SK-MEL-5 (cell line): Measurements from ENCODE around the gene PCBP3. TPM values are rescaled to one million over a fixed set of nuclear protein-coding genes. Genes with fewer than 3 reads are reported as not detected.

Experiments
- DNase-seq: peaks from one replicate; pipeline ENCODE4 v3.0.0-alpha.2; 2016; ENCODE audit warnings: low read depth, low spot score
- in situ Hi-C: cut with HindIII; loops from 2 replicates; pipeline ENCODE4 v1.10.0; 2016; ENCODE audit warnings: low sequenced_read_pairs, high pct_unique_total_duplicates, low pct_unique_long_range_greater_than_20kb
- total RNA-seq: library from RNA; depleted of rRNA; stranded (reverse); fragments of >200 nt; shearing (Covaris generic); gene quantifications from 2 replicates; pipeline ENCODE4 v1.2.3, GENCODE V29; 2014

PCBP3 gene
- total RNA-seq, 1 experiment from 2014 or later: not detected

DNA sequence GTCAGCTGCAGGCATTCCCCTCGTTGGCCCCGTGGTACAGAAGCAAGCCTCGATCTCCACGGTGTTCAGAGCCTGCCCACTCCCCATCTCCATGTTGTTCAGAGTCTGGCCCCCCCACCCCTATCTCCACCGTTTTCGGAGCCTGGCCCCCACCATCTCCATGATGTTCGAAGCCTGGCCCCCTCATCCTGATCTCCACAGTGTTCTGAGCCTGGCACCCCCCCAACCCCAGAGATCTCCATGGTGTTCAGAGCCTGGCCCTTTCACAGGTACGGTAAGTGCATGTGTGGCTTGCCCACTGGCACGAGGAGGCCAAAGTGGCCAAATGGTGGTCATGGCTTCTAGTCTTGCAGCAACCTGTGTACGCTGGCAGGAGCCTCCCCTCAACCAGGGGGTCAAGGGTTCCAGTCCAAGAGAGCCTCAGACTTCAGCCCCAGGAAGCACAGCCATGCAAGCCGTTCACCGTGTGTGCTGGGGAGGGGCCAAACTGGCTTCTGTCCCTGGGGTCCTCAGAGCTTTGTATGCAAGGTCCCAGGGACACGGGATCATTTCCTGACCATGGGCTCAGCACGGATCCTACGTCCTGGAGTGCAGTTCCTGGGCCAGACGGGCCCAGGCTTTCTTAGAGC, 13.3 kb upstream of the PCBP3 start:
- no peak for DNase-seq
- in situ Hi-C loops: no loop called here

DNA sequence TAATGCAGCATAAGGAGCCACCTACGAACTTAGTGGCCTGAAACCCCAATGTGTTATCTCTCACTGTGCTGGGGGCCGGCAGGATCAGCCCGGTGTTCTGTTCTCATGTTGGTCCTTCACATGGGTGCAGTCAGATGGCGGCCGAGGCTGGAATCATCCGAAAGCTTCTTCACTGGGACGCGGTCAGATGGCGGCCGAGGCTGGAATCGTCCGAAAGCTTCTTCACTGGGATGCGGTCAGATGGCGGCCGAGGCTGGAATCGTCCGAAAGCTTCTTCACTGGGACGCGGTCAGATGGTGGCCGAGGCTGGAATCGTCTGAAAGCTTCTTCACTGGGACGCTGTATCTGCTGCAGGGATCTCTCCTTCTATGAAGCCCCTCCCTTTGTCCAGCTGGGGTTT, 12.6 kb upstream of the PCBP3 start:
- in situ Hi-C loops: no loop called here
- DNase-seq: no peak

DNA sequence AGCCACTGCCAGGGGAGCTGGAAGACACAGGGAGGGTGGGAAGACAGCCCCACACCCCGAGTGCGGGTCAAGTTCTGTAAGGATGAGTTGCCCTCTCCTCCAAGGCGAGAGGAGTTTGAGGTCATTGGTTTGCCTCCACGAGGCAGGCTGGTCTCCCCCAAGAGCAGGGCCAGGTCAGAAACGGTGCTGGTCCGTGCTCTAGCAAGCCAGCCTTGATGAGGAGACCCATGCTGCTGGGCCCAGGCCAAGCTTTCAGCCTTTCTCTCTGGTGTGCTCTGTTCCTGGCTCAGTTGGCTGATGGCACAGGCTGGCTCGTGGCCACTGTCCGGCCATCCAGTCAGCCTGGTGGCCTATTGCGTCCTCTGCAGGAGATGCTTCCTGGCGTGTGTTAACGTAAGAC, 12.0 kb upstream of the PCBP3 start:
- DNase-seq: no peak
- in situ Hi-C loops: no loop called here

DNA sequence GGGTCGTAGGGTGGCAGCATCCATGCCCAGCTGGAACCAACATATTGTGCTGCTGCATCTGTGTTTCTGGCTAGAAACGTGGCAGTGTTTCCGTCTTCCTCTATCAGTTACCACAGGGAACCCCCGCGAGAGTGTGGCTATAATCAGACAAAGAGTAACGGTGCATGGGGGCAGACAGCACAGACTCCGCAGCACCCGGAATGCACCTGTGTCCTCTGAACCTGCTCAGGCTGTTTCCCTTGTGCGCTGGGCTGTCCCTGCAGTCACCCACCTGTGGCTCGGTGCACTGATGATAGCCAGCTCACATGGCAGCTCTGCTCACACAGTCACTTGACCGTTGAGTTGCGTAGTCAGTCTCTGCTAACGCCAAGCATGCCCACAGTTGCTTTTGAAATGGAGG, 11.4 kb upstream of the PCBP3 start:
- DNase-seq: no peak
- in situ Hi-C loops: no loop called here

DNA sequence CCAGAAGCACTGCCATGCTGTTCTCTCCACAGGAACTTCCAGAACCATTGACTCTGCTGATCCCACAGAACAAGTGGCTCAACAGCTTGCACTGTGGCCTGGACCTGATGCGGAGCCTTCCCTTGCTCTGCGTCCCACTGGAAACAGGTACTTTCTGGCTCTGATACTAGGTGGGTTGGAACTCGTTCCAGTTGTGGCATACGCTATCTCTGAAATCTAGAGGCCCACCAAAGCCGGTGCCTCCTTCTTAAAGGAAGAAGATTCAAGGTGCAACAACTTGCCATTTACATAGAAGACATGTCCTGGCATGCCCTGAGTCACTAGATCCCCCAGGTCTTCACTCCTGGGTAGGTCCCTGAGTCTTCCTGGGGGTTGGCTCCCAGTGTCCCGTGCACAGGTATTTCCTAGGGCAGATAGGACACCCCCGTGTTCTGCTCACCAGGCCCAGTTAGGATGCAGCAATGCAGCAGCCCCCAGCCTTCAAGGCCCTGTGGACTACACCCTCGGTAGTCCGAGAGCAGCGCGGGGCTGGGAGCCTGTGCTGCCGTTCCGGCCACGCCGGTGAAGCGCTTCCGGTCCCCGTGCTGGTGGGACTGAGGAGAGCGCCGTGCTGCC, 10.8 kb upstream of the PCBP3 start:
- in situ Hi-C loops: no loop called here
- DNase-seq: no peak

DNA sequence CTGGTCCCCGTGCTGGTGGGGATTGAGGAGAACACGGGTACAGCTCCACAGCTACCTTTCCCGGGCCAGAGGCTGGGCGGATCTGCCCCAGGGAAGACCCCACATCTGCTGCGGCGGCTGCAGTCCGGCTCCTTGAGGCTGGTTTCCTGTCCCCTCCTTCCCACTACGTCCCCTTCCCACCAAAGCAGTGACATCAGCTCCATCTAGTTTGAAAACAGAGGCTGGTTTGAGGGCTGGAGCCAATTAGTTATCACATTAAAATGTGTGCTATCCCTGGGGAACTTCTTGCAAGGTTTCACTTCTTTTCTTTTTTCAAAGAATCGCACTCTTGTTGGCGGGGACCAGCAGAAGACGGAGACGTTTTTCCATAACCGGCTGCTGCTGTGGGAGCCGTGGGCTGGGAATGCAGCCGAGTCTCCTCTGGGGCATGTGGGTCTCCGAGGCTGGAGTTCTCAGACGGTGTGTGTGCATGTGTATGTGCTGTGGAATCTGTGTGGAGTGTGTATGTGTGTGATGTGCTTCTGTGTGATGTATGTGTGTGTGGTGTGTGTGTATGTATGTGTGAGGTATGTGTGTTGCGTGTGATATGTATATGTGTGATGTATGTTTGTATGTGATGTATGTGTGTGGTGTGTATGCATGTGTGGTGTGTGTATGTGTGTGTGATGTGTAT, 8.9 kb upstream of the PCBP3 start:
- DNase-seq: no peak
- in situ Hi-C loops: no loop called here

DNA sequence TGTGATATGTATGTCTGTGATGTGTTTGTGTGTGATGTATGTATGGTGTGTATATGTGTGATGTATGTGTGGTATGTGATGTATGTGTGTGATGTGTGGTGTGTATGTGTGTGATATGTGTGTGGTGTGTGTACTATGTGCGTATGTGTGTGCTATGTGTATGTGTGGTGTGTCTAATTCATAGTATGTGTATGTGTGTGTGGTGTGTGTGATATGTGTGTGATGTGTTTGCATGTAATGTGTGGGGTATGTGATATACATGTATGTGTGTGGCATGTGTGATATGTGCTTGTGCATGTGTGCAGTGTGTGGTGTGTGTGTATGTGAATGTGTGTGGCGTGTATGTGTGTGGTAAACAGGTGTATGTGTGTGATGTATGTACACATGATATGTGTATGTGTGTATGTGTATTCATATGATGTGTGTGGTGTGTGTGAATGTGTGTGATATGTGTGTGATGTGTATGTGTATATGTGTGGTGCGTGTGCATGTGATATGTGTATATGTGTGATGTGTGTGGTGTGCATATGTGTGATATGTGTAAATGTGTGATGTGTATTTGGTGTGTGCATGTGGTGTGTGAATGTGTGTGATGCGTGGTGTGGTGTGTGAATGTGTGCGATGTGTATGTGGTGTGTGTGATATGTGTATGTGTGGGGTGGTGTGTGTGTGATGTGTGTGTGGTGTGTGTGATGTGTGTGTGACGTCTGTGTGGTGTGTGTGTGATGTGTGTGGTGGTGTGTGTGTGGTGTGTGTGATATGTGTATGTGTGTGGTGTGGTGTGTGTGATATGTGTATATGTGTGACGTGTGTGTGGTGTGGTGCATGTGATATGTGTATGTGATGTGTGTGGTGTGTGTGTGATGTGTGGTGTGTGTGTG, 8.0 kb upstream of the PCBP3 start:
- DNase-seq: no peak
- in situ Hi-C loops: no loop called here

DNA sequence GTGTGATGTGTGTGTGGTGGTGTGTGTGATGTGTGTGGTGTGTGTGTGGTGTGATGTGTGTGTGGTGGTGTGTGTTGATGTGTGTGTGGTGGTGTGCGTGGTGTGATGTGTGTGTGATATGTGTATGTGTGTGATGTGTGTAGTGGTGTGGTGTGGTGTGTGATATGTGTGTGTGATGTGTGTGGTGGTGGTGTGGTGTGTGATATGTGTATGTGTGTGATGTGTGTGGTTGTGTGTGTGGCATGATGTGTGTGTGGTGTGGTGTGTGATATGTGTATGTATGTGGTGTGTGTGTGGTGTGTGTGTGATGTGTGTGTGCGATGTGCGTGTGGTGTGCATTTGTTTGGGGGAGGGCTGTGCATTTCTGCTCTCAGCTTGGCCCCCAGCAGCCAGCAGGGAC, 7.1 kb upstream of the PCBP3 start:
- no peak for DNase-seq
- in situ Hi-C loops: no loop called here

DNA sequence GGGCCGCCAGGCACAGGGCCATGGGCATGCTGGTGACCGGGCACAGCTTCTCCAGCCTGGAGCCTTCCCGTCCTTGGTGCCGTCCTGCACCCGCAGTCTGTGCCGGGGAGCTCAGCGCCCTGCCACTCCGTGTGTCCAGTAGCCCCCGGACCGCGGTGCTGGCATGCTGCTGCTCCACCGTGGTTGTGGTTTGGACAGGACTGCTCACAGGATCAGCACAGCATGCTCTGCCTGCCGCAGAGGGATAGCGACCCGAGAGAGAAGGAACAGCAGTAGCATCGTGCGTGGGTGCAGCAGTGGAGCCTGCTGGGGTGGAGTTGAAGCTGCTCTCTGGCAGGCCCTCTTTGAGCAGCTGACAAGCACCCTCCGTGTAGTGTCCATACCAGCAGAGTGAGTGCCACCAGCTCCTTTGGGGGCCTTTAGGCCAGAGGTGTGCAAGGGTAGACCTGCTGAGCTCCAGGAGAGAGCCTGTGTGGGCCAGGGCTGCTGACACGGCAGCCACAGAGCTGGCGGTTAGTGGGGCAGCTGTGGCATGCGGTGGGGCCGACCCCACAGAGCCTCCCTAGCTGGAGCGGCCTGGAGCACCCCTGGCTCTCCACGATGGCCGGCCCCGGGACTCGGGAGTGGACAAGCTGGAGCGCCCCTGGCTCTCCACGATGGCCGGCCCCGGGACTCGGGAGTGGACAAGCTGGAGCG, 6.4 kb upstream of the PCBP3 start:
- in situ Hi-C loops: no loop called here
- no peak for DNase-seq

DNA sequence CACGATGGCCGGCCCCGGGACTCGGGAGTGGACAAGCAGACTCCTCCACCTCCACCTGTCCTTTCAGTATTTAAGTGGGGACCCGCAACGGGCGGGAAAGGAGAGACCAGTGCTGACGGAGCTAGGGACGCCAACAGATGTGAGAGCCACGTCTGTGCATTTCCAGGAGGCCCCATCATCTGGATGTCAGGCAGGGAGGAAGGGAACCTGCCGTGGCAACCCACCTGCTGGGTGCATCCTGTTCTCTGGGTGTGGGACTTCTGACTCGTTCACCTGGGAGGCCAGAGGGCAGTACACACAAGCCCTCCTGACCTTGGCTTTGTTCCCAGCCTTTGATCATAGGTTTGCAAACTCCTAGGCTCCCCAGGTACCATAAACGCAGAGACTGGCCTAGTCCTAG, 5.6 kb upstream of the PCBP3 start:
- in situ Hi-C loops: no loop called here
- DNase-seq: no peak

DNA sequence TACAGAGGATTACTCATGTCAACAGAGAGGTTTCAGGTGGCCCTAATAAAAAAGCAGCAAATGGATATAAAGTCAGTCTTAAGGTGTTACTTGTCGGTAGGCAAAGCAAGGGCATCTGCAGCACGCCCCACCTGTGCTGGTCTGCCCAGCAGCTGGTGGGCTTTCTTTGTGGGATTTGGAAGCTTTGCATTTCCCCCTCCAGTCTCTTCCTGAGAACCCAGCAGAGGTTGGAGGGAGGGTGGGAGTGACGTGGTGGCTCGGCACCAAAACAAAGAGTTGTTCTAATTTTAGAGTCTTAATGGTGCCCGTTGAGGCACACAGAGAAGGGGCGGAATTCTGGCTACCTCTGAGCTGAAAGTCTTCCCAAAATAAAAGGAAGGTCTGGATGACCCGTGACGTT, 4.8 kb upstream of the PCBP3 start:
- in situ Hi-C loops: no loop called here
- no peak for DNase-seq

DNA sequence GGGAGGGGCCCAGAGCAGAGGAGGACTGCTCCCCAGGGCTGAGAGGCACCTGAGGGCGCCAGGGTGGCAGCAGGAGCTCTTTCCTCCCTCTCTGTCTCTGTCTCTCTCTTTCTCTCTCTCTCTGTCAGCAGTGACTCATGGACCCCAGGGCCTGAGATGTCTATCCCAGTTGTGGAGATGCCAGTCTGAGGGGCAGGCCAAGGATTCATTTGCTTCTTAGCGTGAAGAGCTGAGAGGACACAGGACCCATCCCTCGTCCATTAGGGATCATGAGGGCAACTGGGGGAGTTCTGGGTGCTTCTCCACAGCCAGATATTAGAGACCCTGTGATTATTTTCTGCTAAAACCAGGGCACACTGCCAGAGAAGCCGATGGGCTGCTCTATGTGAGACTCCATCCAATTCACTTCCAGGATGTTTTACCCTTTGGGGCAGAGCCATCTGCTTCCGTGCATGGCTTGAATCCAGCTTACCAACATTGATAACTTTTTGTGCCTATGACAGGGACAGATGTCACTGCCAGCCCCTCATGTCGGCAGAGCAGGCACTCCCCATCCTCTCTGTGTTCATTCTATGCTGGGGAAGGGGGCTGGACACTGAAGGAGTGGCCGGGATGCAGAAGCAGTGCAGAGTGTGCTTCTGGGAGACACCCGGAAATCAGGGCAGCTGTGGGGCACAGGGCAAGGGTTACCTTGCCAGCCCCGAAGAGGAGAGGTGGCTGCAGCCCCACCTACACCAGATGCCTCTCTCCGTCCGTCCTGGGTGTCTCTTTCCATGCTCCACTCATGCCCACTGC, 4.1 kb upstream of the PCBP3 start:
- DNase-seq: no peak
- in situ Hi-C loops: no loop called here

DNA sequence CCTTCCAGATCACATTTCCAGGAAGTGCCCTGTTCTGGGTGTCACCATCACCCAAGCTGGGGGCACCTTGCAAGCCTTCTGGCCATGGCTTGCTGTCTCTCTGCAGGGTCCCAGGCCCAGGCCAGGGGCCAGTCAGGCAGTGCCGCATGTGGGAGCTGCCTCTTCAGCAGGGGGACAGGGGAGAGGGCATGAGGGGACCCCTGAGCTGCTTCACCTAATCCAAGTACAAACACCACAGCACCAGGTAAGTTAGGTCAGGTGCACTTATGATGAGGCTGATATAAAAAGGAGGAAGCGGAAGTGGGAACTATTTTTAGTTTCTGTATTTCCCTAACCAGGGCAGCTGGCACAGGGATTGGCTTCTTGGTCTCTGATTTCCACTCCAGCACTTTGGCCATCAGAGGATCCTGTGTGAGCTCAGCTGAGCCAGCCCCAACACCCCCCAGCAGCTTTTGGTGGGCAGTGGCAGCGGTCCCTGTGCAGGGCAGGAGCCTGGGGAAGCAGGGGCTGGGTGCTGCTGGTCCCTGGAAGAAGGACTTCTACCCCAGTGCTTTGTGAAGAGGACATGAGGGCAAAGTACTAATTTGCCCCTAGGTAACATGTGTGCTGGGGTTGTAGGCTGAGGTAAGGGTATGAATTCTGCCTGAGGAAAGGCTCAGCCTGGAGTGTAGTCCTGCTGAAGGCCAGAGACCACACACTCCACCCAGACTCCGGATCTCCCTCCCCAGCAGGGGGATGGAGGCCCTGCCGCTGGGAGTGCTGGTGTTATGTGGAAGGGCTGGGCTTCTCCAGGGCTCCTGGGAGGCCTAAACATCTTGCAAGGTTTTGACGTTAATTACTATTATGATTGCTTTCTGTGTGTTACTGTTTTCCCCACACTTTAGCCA, 3.3 kb upstream of the PCBP3 start:
- no peak for DNase-seq

DNA sequence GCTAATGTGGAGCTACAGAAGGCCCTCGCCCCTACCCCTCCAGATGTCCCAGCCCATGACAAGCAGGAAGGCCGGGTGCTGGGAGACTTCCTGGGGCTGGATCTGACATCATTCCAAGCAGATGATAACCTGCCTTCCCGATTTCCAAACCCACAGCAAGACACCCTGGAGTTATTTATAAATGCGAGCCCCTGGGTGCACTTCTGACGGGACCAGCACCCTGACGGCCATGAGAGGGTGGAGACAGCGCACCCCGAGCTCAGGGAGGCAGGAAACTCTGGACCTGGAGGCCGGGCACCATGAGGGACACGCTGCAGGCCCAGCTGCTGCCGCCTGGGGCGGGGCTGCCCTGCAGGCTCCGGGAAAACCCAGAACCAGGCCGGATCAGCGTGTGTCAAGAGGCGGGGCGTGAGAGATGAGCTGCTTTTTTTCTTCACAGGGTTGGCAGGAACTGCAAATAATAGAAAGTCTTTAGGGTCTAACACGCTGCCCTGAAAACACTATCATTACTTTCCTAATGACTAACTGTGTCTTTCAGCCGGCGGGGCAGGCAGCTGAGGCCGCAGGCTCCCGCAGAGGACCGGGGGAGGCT, 2.5 kb upstream of the PCBP3 start:
- no peak for DNase-seq
- in situ Hi-C loops: no loop called here

More for the DNA sequence above, 3.3 kb upstream of the PCBP3 start:
- in situ Hi-C loops: no loop called here

DNA sequence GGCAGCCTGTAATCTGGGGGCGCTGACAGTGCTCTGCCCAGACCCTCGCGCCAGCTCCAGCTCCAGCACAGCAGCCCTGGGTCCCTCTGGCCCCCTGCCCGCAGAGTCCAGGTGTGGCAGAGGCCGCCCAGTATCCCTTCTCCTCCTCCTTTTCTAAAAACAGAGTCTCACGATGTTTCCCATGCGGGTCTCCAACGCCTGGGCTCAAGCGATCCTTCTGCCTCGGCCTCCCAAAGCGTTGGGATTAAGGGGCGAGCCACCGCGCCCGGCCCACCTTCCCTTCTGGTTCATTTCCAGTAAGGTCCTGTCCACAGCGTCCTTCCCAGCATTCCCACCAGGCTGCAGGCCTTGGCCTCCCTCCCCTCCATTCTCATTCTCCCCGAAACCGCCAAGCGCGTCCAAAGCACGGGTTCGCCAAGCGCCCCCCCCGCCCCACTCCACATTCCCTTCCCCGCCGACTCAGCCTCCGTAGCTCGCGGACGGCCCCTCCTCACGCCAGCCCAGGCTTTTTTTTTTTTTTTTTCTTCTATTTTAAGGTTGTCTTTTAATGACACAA, 2.0 kb upstream of the PCBP3 start:
- in situ Hi-C loops: no loop called here
- DNase-seq: no peak
